UCSD-AML1 (cell line): Measurements from ENCODE around the gene TMEM250.
A peak's percentile ranks its signal among the peaks of the same experiment; 100 is the strongest.

ENCODE experiments used
- DNase-seq: peaks from one replicate; lab custom pipeline; 2025; ENCODE audit not compliant: unreplicated experiment; lab: John Stamatoyannopoulos, UW

TMEM250 gene

DNA sequence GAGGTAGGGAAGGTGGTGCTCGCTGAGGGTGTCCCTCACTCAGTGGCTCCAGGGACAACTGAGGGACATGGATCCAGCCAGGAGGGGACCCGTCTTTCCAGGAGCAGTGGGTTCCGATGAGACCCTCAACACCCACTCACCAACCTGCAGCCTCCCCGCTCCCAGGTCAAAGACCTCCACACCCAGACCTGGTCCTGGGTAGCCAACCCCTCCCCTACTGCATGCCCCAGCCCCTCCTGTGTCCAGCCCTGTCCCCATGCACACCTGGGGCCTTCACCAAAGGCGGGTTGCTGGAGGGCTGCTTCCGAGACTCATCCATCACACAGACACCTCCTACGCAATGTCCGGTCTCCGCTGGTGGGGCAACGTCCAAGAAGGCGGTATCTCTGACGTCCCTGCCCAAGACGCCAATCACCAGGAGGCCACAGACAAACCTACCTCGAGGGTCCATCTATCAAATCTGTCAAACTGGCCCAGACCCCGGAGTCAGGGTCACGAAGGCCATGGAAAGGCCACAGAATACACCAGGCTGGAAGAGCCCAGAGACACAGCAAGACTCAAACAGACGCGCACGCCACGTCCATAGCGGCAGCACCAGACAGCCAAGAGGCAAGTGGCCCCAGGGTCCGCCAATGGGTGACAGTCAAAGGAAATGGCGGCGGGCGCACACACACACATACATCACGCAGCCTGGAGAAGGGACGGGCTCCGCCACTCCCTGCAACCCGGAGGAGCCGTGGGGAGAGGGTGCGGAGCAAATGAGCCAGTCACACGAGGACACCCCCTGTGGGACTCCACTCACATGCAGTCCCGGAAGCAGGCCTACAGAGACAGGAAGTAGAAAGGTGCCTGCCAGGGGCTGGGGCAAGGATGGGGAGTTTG lies 34.4 kb downstream of the TMEM250 start:
- DNase-seq: no peak

DNA sequence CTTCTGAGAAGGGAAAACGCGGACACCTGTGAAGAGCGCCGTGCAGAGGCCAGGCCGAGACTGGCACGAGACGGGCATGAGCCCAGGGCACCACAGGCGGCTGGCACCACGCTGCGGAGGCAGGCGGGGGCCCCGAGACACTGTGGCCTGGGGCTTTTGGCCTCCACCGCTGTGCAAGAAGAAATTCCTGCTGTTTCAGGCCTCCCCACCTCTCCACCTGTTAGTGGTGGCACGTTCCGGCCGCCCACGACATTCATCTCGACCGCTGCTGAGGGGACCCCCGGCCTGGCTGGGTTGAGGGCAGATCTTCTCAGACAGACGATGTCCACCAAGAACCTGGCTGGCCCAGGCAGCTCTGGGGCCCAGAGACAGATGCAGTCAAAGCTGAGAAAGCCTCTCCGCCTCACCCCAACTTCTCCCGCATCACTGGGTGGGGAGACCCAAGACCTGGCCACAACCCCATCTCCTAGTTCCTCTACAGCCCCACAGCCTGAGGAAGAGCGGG lies 35.1 kb downstream of the TMEM250 start:
- no peak for DNase-seq

DNA sequence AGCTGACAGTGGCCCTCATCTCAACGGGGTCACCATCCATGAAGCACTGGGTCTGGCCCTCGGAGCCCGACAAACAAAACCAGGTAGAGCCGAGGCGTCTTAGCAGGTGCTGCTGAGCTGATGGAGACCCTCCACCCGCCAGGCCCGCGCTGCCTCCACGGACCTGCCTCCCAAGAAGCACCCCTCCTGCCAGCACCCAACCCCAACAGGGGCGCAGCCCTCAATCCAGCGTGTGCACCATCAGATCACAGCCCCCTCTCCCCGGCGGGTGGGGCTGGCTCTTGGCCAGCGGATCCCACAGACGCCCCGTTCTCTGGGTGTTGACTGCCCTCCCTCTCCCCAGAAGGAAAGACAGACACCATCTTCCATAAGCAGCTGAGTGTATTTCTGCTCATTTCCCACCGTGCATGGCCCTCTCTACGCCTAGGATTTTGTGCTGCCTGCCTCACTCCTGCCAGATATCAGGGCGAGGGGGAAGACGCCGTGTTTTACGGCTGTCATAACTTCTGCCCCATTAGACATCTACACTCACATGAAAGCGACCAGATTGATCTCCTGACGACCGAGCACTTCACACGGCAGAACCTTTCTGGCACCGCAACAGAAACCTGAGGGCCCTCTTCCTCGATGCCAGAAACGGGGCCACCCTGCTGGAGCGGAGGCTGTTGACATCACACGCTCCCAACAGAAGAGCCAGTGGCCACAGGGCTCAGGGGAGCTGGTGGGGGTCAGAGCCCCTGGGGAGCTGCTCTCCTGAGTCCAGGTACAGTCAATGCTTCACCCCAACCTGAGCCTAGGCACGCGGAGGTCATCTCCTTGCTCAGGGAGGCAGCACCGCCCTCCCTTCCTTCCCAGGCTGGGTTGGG lies 35.9 kb downstream of the TMEM250 start:
- no peak for DNase-seq

DNA sequence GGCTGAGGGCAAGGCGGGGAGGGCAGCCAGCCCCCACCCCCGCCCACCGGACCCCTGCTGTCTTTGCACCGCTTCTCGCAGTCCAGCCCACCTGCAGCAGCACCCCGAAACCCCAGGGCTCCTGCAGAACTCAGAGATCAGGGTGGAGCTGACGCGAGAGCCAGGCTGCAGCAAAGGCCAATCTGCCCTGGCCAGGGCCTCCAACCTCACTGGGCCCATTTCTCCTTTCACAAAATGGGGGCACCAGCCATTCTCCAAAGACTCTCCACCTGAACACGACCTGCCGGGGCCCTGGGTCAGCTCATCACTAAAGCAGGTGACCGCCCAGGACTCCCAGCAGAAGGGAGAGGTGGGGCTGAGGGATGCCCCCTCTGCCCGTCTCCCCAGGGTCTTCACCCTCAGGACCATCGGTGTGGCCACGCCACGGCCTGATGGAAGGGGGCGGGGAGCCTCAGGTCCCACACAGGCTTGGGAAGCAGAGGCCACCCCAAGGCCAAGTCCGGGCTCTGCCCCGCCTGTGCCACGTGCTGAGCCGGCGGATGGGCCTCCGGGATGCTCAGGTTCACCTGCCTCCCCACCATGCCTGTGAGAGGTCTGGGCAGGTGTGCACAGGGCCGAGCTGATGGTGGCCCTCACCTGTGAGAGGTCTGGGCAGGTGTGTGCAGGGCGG lies 36.7 kb downstream of the TMEM250 start:
- no peak for DNase-seq

DNA sequence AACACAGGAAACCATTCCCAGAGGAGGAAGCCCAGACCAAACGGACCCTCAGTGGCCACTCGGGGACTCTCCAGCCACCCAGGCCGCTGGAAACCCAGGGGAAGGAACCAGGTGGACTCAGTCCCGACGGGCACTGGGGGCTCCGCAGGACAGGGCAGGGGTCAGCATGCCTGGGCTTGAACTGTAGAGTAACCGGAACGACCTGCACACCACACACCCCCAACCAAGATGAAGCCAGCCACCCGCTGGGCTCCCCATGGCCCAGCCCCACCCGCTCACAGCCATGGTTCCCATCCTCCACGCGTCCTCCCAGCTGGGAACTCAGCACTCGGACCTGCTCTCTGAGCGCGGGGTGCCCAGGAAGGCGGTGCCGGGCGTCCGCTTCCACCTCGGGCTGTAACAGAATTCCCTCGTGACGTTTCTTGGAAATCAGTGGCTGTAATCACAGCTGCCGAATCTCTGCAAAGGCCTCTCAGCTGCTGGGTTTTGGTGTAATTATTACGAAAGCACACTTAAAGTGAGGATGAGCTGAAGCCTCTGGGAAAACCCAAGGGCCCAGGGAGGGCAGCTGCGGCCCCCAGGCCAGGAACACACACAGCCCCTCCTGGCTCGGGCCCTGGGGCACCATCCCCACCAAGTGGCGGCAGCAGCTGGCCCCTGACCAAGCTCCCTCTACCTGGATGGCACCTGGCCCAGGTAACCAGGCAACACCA lies 37.4 kb downstream of the TMEM250 start:
- DNase-seq: no peak

DNA sequence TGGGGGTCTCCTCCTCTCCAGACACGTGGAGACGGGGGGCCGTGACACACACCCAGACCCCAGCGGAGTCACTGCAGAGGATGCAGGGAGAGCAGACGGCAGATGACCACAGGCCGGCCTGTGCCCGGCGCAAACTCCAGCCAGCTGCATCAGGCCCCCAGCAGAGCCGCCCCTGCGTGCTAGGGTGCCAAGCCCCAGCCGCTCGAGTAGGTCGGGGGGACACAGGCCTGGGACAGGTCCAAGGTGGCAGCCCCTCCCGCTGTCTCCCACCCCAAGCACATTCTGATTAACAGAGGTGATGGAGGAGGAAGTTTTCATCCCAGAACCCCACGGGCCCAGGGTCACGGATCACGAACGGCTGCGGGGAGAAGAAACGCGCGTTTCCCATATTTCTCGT lies 38.0 kb downstream of the TMEM250 start:
- no peak for DNase-seq

DNA sequence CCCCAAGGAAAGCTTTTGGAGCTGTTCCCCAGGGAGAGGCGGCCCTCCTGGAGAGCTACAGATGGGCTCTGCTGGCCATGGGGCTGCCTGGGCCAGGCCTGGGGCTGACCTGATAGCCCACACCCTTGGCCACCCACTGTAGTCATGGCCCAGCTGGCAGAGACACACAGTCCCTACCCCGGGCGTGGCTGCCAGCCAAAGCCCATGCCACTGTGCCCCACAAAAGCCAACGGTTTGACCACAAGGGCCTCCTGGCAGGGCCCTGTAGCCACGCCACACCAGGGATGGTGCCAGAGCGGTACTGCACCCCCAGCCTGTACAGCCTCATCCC lies 38.8 kb downstream of the TMEM250 start:
- DNase-seq: no peak

DNA sequence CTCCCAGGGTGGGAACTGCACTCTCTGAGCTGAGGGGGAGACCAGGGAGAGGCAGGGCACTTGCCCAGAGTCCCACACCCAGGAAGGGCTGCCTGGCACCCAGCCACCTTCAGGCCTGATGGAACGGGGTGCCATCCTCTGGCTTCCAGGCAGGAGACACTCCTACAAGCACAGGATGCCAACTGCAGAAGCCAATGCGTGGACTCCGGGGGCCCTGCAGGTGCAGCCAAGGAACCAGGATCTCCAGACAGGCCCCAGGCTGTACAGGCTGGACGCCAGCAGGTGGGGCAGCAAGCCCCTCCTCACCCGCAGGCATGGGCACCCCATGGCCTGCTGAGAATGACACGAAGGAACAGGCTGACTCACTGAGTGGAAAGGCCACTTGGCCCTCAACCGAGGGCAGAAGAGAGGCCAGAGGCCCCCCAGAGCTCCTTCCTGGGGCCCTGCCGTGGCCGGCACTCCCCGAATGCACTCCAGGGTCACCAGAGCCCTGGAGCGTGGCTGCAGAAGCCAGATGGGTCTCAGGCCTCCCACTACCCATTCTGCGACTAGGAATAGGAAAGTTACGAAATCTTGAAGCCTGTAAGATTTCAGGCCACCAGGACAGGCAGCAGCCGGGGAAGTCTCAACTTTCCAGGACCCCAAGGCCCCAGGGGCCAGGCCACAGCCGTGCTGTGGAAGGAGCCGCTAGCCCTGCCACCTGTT lies 39.3 kb downstream of the TMEM250 start:
- DNase-seq: no peak

DNA sequence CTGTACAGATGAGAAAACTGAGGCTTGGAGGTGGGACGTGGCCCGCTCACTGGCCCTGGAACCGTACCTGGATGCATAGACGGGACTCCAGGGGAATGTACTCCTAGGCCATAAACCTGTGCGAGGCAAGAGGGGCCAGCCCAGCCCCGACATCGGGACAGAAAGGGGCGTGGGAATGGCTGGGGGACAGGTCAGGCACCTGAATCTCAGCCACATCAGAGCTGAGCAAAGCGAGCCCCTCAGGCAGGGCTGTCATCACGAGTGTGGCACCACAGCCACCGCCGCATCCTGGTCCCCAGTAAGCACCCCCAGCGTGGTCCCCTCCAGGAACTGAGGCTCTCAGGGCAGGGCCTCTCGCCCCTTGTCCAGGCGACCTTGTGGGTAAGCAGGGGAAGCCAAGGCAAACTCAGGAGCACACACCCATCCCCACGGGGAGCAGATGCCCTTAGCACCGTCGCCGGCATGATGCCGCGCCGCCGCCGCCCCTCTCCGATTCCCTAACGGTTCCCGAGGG lies 40.1 kb downstream of the TMEM250 start:
- DNase-seq: no peak

DNA sequence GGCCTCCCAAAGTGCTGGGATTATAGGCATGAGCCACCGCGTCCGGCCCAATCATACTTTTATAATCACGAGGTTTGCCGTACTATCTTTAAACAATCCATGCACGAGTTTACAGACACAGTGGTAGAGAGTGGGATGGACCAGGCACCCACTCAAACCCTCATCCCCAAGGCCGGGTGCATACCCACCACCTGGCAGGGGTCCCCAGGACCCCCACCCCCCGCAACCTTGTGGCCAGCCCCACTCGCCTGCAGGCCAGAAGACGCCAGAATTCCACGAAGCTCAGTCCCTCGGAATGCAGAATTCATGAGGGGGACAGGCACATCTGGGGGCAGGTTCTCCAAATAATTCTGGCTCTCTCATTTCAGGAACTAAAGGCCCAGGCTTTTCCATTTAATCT lies 40.7 kb downstream of the TMEM250 start:
- no peak for DNase-seq

DNA sequence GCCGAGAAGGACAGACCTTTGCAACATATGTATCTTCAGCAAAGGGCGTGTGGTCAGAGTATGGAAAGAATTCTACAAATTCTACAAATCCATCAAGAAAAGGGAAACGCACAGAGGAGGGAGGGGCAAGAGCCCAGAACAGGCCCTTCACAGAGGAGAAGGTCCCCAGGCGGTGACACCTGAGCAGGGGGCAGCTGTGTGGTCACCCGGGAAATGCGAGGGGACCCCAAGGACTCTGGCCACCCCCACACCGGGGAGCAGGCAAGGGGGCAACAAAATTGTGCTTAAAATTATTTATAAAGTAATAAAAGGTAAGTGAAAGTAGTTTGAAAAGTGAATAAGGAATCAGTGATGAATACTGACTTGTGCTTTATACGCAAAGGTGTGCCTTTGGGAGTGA lies 41.2 kb downstream of the TMEM250 start:
- no peak for DNase-seq

DNA sequence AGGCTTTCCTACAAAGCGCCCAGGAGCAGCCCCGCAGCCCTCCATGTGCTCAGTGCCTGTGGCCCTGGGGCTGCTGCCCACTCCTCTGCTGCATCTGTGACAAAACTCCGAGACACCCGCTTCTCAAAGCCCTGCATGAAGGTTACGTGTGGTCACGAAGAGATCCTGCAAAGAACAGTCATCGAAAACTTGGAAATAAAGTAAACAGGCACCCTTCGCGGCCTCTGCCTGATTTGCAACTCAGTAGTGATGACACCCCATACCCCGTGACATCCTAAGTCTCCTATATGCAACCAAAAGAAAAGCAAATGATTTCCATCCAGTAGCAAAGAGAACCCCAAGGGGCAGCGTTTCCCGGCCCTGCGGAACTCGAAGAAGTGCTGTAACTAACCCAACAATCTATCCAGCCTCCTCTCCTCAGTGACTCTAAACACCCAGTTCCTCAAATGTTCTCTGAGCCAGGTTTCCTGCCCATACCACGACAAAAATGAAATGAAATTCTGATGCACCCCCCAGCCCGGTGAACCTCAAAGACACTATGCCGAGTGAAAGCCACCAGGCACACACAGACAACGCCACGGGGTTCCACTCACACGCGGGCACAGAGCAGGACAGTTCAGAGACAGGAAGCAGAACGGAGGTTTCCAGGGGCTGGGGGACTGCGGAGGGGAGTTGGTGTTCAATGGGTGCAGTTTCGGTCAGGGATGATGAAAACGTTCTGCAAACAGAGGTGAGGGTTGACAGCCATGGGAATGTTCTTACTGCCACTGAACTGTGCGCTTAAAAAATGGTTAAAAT lies 42.6 kb downstream of the TMEM250 start:
- DNase-seq: peak; percentile 47

DNA sequence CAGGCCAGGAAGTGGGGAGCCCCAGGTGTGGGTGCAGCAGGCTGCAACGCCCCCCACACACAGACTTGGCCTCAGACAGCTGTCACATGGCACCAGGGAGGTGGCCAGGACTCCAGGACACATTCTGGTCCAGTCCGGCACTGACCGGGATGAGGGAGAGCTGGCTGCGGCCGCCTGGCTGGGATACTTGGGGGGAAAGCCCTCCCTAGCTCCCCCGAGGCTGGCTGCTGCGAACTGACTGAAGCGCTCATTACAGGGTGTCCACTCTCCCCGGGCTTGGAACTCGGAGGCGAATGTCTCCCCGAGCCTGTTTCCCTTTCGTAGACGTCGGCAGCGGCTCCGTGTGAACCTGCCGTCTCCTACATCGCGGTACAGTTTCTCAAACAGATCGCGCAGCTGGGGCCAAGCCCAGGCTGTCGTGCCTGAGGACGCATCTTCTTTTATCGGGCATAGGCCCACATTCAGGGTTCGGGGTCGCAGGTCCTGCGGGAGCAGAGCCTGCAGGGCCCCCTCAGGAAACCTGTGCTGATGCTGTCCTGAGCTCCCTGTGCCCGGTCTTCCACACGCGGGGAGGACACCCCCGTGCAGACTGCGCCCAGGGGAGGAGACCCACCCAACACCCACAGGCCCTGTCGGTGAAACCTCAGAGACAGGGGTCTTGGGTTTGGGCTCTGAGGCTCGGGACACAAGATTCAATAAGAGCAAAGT lies 43.4 kb downstream of the TMEM250 start:
- no peak for DNase-seq

DNA sequence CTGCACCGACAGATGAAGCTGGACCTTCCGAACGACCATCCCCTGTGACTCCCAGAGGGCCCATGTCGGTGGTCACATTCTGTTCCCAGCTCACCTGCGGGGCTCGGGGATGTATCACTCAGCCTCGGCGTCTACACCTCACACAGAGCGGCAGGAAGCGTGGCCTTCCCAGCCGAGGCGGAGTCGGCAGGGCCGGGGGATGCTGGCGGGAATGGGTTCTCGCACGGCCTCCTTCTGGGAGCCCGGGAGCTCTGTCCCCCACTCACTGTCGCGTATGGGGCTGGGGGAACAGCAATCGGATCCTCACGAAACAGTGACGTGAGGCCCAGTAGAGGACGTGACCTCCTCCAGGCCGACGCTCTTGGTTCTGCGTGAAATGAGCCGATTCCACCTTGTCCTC lies 44.0 kb downstream of the TMEM250 start:
- DNase-seq: no peak
